Endodermal cell (in vitro differentiated cells): Measurements from ENCODE around the gene COPS4. TPM values are rescaled to one million over a fixed set of nuclear protein-coding genes. Genes with fewer than 3 reads are reported as not detected.
A peak's percentile ranks its signal among the peaks of the same experiment; 100 is the strongest.
"Not testable (repeated sequence)": the region's sequence is repeated elsewhere in the genome, so short reads cannot be mapped to it uniquely, and the experiment has no call there.

Source experiments
- DNase-seq: peaks from one replicate; pipeline ENCODE4 v3.0.0-alpha.2; 2017
- H3K27ac ChIP-seq: 2 replicates; pipeline ENCODE4 v1.5.1; 2013; ENCODE audit warnings: mild to moderate bottlenecking, low read depth, low read length, moderate library complexity
- H3K27me3 ChIP-seq: 2 replicates; pipeline ENCODE4 v1.6.1; 2013; ENCODE audit warnings: mild to moderate bottlenecking, low read length, moderate library complexity; ENCODE audit not compliant: insufficient read depth, control insufficient read depth, poor library complexity, severe bottlenecking
- H3K36me3 ChIP-seq: 2 replicates; pipeline ENCODE4 v1.7.0; 2013; ENCODE audit warnings: mild to moderate bottlenecking, low read length, moderate library complexity; ENCODE audit not compliant: control insufficient read depth, insufficient read depth
- H3K4me1 ChIP-seq: one replicate; pipeline ENCODE4 v1.7.0; 2013; ENCODE audit warnings: low read length; ENCODE audit not compliant: control insufficient read depth, insufficient read depth
- H3K4me3 ChIP-seq: 2 replicates; pipeline ENCODE4 v1.5.1; 2013; ENCODE audit warnings: mild to moderate bottlenecking, low read length, moderate library complexity
- H3K9ac ChIP-seq: 2 replicates; pipeline ENCODE4 v1.6.1; 2013; ENCODE audit warnings: mild to moderate bottlenecking, low read length, moderate library complexity; ENCODE audit not compliant: poor library complexity, severe bottlenecking; ENCODE audit errors: extremely low read depth
- H3K9me3 ChIP-seq: 2 replicates; pipeline ENCODE4 v1.6.1; 2013; ENCODE audit warnings: mild to moderate bottlenecking, low read length, moderate library complexity; ENCODE audit not compliant: control insufficient read depth
- H3K27ac Mint-ChIP-seq: 2 replicates; pipeline ENCODE4 v1.8.0; 2020; ENCODE audit warnings: mixed read lengths
- H3K27me3 Mint-ChIP-seq: 2 replicates; pipeline ENCODE4 v1.8.0; 2021; ENCODE audit warnings: mild to moderate bottlenecking, mixed read lengths; ENCODE audit not compliant: insufficient read depth
- H3K36me3 Mint-ChIP-seq: 2 replicates; pipeline ENCODE4 v1.8.0; 2020; ENCODE audit warnings: low read depth, mixed read lengths
- H3K4me1 Mint-ChIP-seq: 2 replicates; pipeline ENCODE4 v1.8.0; 2020; ENCODE audit warnings: mixed read lengths
- H3K4me3 Mint-ChIP-seq: 2 replicates; pipeline ENCODE4 v1.8.0; 2020; ENCODE audit warnings: mild to moderate bottlenecking, moderate library complexity, mixed read lengths
- H3K9me3 Mint-ChIP-seq: 2 replicates; pipeline ENCODE4 v1.8.0; 2020; ENCODE audit warnings: mild to moderate bottlenecking, mixed read lengths
- WGBS, 2 experiments: methylation state at CpG; one replicate each; pipeline versions ENCODE4 v1.1.5 to v1.1.7; 2013; ENCODE audit warnings: missing lambda C conversion rate in 2 of 2, mixed read lengths in 1 of 2; ENCODE audit not compliant: insufficient coverage in 1 of 2, insufficient read length in 1 of 2; 5-methylcytosine and 5-hydroxymethylcytosine counted together
- total RNA-seq, 2 donors: library from RNA; stranded (reverse); fragmentation: NEBNext Ultra II Directional in 1 of 2; extraction: Animal tissue kit (Norgen Biotek cat#: 25700) in 1 of 2; gene quantifications; 2 replicates in 1 of 2; 3 replicates in 1 of 2; pipeline ENCODE4 v1.2.1, GENCODE V29; 2021
- TF ChIP-seq, protein P1 (sequence below): fragments of 200-600 bp; sonication (generic); conservative IDR thresholded peaks from 2 replicates; pipeline ENCODE4 v1.5.0; 2021; ENCODE audit warnings: antibody characterized with exemption, mild to moderate bottlenecking

The COPS4 gene
- total RNA-seq, 2 donors from 2014 or later: 34.8 to 39.4 TPM

- Histone ChIP-seq H3K9ac (no peak overlapping the region), H3K4me3 (no peak overlapping the region), H3K27me3 (no peaks in the 10 kb centered on the region), H3K27ac (no peak overlapping the region), H3K36me3 (peaks cover 69% of the 10 kb centered on the region), H3K9me3 (no peaks in the 10 kb centered on the region), H3K4me1 (no peaks in the 10 kb centered on the region)
- Mint-ChIP-seq H3K9me3 (no peaks in the 10 kb centered on the region), H3K36me3 (peaks cover 50% of the 10 kb centered on the region), H3K4me1 (peaks cover 3% of the 10 kb centered on the region), H3K27ac (no peak overlapping the region), H3K27me3 (no peaks in the 10 kb centered on the region), H3K4me3 (no peak overlapping the region)
- WGBS, 2 experiments: 92 to 94% methylated on average over 8 to 10 of the region's 10 CpGs
- TF ChIP-seq, protein P1, sequence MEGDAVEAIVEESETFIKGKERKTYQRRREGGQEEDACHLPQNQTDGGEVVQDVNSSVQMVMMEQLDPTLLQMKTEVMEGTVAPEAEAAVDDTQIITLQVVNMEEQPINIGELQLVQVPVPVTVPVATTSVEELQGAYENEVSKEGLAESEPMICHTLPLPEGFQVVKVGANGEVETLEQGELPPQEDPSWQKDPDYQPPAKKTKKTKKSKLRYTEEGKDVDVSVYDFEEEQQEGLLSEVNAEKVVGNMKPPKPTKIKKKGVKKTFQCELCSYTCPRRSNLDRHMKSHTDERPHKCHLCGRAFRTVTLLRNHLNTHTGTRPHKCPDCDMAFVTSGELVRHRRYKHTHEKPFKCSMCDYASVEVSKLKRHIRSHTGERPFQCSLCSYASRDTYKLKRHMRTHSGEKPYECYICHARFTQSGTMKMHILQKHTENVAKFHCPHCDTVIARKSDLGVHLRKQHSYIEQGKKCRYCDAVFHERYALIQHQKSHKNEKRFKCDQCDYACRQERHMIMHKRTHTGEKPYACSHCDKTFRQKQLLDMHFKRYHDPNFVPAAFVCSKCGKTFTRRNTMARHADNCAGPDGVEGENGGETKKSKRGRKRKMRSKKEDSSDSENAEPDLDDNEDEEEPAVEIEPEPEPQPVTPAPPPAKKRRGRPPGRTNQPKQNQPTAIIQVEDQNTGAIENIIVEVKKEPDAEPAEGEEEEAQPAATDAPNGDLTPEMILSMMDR: no peak
- DNase-seq: no peak
Measured at GRCh38 chr4:83067058-83067639, 32.2 kb downstream of the COPS4 start.

DNA sequence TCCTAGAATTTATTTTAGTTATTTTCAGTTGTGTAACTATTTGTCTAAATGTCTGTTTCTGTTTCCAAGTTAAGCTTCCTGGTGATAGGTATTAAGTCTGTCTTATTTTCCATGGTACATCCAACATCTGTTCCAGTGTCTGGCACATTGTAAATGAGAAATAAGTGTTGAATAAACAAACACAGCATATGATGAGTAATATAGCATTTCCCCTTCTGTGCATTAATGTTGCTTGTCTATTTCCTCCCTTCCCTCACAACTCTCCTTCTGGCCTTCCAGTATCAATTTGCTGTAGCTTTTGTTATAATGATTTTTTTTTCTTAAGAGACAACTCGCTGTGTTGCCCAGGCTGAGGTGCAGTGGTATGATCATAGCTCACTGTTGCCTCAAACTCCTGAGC lies 36.1 kb downstream of the COPS4 start:
- Histone ChIP-seq H3K4me1 (no peaks in the 10 kb centered on the region), H3K27ac (no peak overlapping the region), H3K9me3 (no peaks in the 10 kb centered on the region), H3K36me3 (peaks cover 56% of the 10 kb centered on the region), H3K9ac (no peak overlapping the region), H3K27me3 (no peaks in the 10 kb centered on the region), H3K4me3 (no peak overlapping the region)
- Mint-ChIP-seq H3K4me3 (no peak overlapping the region), H3K27me3 (no peaks in the 10 kb centered on the region), H3K27ac (no peak overlapping the region), H3K4me1 (peaks cover 3% of the 10 kb centered on the region), H3K36me3 (peaks cover 42% of the 10 kb centered on the region), H3K9me3 (no peaks in the 10 kb centered on the region)
- TF ChIP-seq, protein P1: no peak
- 100% methylated on average over 1 of the region's 1 CpG; no CpG with 5 or more reads in 1 of the 2 experiments for WGBS, 2 experiments
- no peak for DNase-seq

GRCh38 chr4:83074086-83074704 lies 39.2 kb downstream of the COPS4 start:
- TF ChIP-seq, protein P1: peak; percentile 92
- Mint-ChIP-seq H3K4me1 (peaks cover 3% of the 10 kb centered on the region), H3K9me3 (peaks cover 3% of the 10 kb centered on the region), H3K27me3 (no peaks in the 10 kb centered on the region), H3K4me3 (no peak overlapping the region), H3K36me3 (peaks cover 42% of the 10 kb centered on the region), H3K27ac (no peak overlapping the region)
- H3K27ac ChIP-seq: no peak overlapping the region
- H3K4me3 ChIP-seq: no peak overlapping the region
- H3K9ac ChIP-seq: no peak overlapping the region
- no peaks in the 10 kb centered on the region for H3K27me3 ChIP-seq
- WGBS, 2 experiments: 25 to 89% methylated on average over 2 to 8 of the region's 10 CpGs
- H3K9me3 ChIP-seq: no peaks in the 10 kb centered on the region
- H3K36me3 ChIP-seq: peaks cover 30% of the 10 kb centered on the region
- H3K4me1 ChIP-seq: no peaks in the 10 kb centered on the region
- DNase-seq: peak; percentile 55

DNA sequence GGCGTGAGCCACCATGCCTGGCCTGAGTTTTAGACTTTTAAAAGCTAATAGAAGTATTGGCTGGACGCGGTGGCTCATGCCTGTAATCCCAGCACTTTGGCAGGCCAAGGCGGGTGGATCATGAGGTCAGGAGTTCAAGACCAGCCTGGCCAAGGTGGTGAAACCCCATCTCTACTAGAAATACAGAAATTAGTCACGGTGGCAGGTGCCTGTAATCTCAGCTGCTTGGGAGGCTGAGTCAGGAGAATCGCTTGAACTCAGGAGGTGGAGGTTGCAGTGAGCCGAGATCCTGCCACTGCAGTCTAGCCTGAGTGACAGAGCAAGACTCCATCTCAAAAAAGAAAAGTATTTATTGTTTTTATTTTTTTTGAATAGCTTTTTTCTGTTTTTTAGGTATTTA lies 39.8 kb downstream of the COPS4 start:
- H3K4me1 ChIP-seq, H3K27ac ChIP-seq, H3K4me3 ChIP-seq, H3K27me3 ChIP-seq, H3K27ac Mint-ChIP-seq, DNase-seq, H3K4me1 Mint-ChIP-seq, H3K27me3 Mint-ChIP-seq, H3K4me3 Mint-ChIP-seq, H3K9me3 ChIP-seq, H3K9ac ChIP-seq, H3K9me3 Mint-ChIP-seq: not testable (repeated sequence)
- WGBS, 2 experiments: 89 to 97% methylated on average over 6 to 7 of the region's 7 CpGs
- peaks cover 40% of the 10 kb centered on the region for H3K36me3 Mint-ChIP-seq
- peaks cover 24% of the 10 kb centered on the region for H3K36me3 ChIP-seq
